Brain pericyte (primary cell): ENCODE data around the gene PBX2.
A peak's percentile ranks its signal among the peaks of the same experiment; 100 is the strongest.

Source experiments
- DNase-seq: peaks from one replicate; pipeline ENCODE4 v3.0.0-alpha.2; 2012; ENCODE audit warnings: low read depth, low spot score

The PBX2 gene

DNA sequence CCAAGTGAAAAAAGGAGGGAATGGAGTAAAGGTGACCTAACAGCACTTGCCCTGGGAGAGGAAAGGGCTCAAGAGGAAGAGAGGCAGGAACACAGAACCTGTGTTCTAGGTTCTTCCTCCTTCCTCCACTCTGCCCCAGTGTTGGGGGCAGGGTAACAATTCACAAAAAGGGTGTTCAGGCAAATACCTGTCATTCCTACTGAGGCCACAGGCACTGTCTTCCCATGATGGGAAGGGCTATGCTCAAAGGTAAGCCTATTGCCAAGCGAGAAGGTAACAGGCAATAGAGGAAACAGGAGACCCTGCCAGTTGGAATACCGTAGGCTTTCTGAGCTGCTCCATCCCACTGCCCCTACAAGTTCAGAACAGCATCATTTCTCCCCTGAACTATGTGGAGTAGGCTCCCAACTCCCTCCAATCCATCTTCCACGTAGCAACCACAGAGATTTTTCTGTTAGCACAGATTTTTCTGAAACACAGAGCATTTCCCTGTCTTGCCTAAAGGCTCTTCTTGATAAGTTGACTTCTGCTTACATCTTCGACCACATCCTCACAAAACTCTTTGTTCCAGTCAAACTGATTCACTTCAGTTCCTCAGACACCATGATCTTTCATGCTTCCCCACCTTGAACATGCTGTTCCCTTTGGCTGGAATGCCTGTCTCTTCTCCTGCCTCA is 16.8 kb downstream of the PBX2 start:
- DNase-seq: no peak

- no peak for DNase-seq
These were observed 18.8 kb downstream of the PBX2 start for GRCh38 chr6:32171234-32171633.

DNA sequence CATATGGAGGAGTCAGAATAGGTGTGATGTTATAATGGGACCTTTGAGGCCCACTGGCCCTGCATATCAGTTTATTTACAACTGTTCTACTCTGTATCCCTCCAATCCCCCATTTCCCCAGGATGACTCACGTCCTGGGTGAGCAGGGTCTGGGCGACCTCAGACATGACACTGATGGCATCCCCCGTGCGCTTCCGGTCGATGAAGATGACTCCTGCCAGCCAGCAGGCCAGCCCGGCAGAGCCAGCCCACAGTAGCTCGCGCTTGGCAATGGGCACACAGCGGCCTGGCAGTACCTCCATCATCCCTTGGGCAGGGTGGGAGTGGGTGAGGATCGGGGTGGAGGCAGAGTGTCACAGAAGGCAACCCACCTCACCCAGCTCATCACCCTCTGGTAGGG is 19.7 kb downstream of the PBX2 start:
- DNase-seq: no peak

- DNase-seq: no peak
These were observed 21.0 kb downstream of the PBX2 start for GRCh38 chr6:32168807-32169591.

- no peak for DNase-seq
These were observed 21.7 kb downstream of the PBX2 start for GRCh38 chr6:32168350-32168749.

- no peak for DNase-seq
These were observed 22.2 kb downstream of the PBX2 start for GRCh38 chr6:32167761-32168262.

- no peak for DNase-seq
These were observed 22.7 kb downstream of the PBX2 start for GRCh38 chr6:32167154-32167760.

- no peak for DNase-seq
These were observed 23.5 kb downstream of the PBX2 start for GRCh38 chr6:32166411-32167061.

GRCh38 chr6:32164295-32164694 is 25.7 kb downstream of the PBX2 start, which contains the start of gene EGFL8:
EGFL8 (plus strand) TSS chr6:32164595; CDS start chr6:32166166, 1,571 bp downstream.
- DNase-seq: no peak

DNA sequence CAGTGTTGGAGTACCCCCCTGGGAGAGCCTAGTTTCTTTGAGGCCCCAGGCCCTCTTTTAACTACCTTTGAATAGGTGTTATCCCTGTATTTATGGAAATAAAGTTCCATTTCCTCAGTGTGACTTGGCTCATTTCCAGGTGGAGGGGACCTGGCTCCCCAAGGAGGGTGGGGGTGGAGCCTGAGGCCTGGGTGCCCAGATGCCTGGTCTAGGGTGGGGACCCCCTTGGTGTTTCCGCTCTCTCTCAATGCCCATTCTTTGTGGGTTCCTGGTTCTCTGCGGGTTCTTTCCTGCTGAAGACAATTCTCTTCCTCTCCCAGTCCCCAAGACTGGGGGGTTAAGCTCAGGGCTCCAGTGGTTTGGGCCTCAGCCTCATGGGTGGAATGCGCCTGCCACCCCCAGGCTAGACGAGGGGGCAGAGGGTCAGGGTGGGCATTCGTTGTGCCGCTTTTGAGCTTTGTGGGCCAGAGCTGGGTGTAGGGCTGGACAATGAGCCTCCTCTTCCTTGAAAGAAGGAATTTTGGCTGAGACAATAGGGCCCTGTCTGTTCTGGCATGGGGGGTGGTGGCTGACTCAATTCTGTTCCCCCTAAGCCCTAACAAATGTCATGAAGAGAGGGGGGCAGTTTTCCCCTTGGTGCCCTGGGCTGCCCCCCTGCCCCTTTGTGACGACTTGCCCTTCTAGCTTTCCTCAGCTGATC is 26.3 kb downstream of the PBX2 start:
- DNase-seq: no peak

DNA sequence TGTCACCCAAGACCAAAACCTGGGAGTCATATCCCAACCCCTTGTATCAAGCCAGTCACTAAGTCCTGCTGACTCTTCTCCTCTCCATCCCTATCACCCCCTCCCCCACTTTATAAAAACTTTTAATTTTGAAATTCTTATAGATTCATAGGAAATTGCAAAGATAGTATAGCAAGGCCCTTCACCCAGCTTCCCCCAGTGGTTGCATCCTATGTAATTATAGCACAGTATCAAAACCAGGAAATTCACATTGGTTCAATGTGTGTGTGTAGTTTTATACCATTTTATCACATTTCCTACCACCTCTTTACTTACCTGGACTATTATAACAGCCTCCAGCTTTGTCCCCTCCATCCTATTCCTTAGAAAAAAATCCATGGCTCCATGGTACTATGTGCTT is 31.9 kb downstream of the PBX2 start:
- DNase-seq: no peak

DNA sequence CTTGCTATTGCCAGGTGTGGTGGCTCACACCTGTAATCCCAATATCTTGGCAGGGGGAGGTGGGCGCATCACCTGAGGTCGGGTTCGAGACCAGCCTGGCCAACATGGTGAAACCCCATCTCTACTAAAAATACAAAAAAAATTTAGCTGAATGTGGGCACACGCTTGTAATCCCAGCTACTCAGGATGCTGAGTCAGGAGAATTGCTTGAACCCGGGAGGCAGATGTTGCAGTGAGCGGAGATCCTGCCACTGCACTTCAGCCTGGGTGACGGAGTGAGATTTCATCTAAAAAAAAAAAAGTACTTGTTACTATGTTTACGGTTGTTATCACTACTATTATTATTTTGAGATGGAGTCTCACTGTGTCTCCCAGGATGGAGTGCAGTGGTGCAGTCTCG is 33.1 kb downstream of the PBX2 start:
- no peak for DNase-seq

GRCh38 chr6:32154514-32155161 is 35.4 kb downstream of the PBX2 start:
- DNase-seq: no peak

DNA sequence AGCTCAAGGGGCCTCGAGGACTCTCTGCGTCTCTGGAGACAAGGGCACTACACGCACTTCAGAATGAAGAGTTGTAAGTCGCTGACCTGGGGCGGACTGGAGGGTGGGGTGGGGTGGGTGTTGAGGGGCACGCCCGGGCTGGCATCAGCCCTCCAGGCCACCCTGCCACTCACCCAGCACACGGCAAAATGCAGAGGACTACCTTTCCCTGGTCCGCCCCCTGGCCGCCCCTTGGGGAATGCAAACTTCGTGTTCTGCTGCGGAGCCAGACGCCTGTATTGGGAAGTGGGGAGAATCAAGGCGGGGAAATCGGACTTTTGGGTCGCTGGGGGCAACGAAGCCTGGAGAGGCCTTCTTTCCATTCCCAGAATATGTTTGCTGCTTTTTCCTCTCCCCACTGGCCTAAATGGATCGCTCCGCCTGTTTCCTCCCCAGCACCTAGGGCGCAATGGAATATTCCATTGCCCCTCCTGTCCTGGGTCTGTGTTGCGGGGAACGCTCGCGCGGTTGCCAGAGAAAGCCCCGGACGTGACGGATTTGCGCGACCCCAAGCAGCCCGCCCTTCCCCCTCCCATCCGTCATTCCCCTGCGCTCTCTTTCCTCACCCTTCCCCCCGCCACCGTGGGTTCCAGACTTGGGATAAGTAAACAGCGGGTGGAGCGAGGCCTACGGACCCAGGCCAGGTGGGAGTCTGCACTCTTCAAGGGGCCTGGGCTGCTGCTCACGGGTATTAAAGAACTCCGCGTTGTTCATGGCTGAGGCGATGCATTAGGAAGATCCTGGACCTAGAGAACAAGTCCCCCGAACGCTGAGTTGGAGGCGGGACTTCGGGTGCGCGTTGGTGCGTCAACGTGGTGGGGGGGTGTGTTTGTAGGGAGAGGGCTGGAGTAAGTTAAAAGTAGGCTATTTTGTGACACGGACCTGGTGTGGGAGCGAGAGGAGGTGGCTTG is 36.2 kb downstream of the PBX2 start, which contains the start of gene PPT2:
PPT2 (plus strand) TSS at position 578 of the 950 bp plus-strand sequence. CDS start 454 bp downstream, outside the sequence.
- peak; percentile 90 for DNase-seq

GRCh38 chr6:32152769-32153563 is 37.0 kb downstream of the PBX2 start:
- DNase-seq: no peak

GRCh38 chr6:32151863-32152768 is 37.9 kb downstream of the PBX2 start, which contains the start of gene PRRT1:
PRRT1 (minus strand) TSS chr6:32151939; CDS start chr6:32151827, 112 bp downstream.
- DNase-seq: no peak

DNA sequence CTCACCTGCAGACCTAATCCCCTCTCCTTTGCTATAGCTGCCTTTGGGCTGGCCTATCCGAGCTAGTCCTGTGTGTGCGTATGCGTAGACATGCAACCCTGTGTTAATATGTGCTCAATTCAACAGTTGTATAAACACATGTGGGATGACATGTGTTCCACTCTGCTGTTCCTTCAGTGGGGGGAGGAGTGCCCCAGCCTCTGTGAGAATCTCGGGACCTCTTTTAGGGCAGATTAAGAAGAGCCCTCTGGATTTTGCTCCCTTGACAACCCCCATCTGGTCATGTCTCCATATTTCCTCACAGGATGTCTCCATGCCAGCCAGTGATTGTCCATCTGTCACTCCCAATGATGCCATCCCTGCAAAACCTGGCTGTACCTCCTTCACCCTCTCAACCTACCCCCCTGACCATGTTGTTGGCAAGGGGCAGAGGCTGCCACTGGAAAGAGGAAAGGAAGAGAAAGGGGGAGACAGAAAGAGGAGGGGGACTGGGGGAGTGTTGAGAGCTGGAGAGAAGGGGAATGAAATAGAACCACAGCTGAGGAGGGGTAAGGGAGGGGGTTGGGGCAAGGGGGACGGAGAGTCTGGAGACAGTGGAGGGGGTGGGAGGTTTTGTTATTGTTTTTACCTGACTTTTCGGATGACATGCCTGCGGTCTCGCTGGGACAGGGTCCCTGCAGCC is 38.7 kb downstream of the PBX2 start:
- DNase-seq: no peak
